Measurements from ENCODE around the gene MRPS25. TPM values are rescaled to one million over a fixed set of nuclear protein-coding genes. Genes with fewer than 3 reads are reported as not detected.

The MRPS25 gene
- total and polyA plus RNA-seq, 9 of the 15 experiments (the other 6 are each of a cell fraction or from before 2014, with no cell fraction given) = 34.3 to 129 (median 78.2) TPM

DNA sequence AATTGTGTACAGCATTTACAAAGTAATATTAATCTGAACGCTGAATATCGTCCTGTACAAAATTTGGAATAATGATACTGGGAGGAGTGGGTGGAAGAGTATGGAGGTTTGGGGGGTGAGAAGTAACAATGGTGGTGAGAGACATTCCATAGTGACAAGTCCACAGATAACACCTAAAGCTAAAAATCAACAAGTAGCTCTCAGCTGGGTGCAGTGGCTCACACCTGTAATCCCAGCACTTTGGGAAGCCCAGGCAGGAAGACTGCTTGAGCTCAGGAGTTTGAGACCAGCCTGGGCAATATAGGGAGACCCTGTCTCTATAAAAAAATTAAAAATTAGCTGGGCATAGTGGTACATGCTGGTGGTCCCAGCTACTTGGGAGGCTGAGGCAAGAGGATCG, 5.1 kb downstream of the MRPS25 start:
- ChIA-PET POLR2A (interaction anchor here (0.6 to 1.2 kb wide), 3 partner anchors 9 to 39 kb away, joined by 3 to 4 read pairs (median 4); no protein-coding TSS in a partner anchor), CTCF (ENCODE audit: low intra/inter-chr PET ratio) (no interaction called here)
- H3K79me2 ChIP-seq (ENCODE audit: control insufficient read depth, insufficient read depth, low read length) = peaks cover 79% of the 10 kb centered on the region
- no peak overlapping the region for H3K4me2 ChIP-seq (ENCODE audit: insufficient read depth, low read length)
- intact Hi-C loops (cut with micrococcal nuclease) = no loop called here
- H3K4me1 ChIP-seq (replicated peaks in 1 of 2; ENCODE audit: control insufficient read depth in 2 of 2, insufficient read depth in 2 of 2, low read length in 2 of 2) = peaks cover 20 to 30% of the 10 kb centered on the region in 2 experiments; a peak in 4 of 5 replicates
- WGBS (ENCODE audit: insufficient coverage, low coverage, missing lambda C conversion rate) = 91% methylated on average over 3 of the region's 3 CpGs
- H3K9ac ChIP-seq (ENCODE audit: insufficient read depth in 1 of 2, low read depth in 2 of 2, low read length in 2 of 2) = no peak overlapping the region
- H4K20me1 ChIP-seq (replicated peaks; ENCODE audit: control insufficient read depth, insufficient read depth, low read length) = peaks cover 21% of the 10 kb centered on the region
- H3K9me1 ChIP-seq (ENCODE audit: control insufficient read depth, insufficient read depth, low read length) = peaks cover 11% of the 10 kb centered on the region
- H3K4me3 ChIP-seq = no peak overlapping the region
- no peak overlapping the region for H2AFZ ChIP-seq (ENCODE audit: low read depth, low read length)
- H3K9me3 ChIP-seq (replicated peaks; ENCODE audit: control insufficient read depth, insufficient read depth, low read depth, low read length) = no peaks in the 10 kb centered on the region; the same call in 1 of the 2 replicates
- BruUV-seq (replicated peaks) = no TSS peak
- in situ Hi-C loops (cut with MboI) = no loop called here
- FAIRE-seq (no peak), ATAC-seq (no peak), DNase-seq (ENCODE audit: extremely low read depth in 1 of 4, low spot score in 3 of 4) (no peak)
- H3K27me3 ChIP-seq (ENCODE audit: control insufficient read depth in 2 of 2, insufficient read depth in 2 of 2, low read length in 2 of 2) = no peaks in the 10 kb centered on the region
- H3K36me3 ChIP-seq (ENCODE audit: control insufficient read depth, insufficient read depth, low read length) = peaks cover 67% of the 10 kb centered on the region
- no peak overlapping the region for H3K27ac ChIP-seq (ENCODE audit: extremely low read depth, low read depth, low read length)
- TF ChIP-seq RBM17 (IDR thresholded peaks at IDR 0.05; ENCODE audit: borderline replicate concordance, low read depth, low read length) = no peak
- no peak for TF ChIP-seq KDM4B (IDR thresholded peaks at IDR 0.05; ENCODE audit: borderline replicate concordance in 2 of 2, low read depth in 1 of 2)
- no peak for TF ChIP-seq ZNF165 (CRISPR knock-in tag; IDR thresholded peaks at IDR 0.05; ENCODE audit: borderline replicate concordance)
- TF ChIP-seq HMG20B (CRISPR knock-in tag; IDR thresholded peaks at IDR 0.05) = no peak
- TF ChIP-seq ETS2 (tag; IDR thresholded peaks at IDR 0.05; ENCODE audit: borderline replicate concordance, poor library complexity, severe bottlenecking) = no peak
- no peak for TF ChIP-seq BMI1 (IDR thresholded peaks at IDR 0.05; ENCODE audit: low read length)
- TF ChIP-seq, protein P1, sequence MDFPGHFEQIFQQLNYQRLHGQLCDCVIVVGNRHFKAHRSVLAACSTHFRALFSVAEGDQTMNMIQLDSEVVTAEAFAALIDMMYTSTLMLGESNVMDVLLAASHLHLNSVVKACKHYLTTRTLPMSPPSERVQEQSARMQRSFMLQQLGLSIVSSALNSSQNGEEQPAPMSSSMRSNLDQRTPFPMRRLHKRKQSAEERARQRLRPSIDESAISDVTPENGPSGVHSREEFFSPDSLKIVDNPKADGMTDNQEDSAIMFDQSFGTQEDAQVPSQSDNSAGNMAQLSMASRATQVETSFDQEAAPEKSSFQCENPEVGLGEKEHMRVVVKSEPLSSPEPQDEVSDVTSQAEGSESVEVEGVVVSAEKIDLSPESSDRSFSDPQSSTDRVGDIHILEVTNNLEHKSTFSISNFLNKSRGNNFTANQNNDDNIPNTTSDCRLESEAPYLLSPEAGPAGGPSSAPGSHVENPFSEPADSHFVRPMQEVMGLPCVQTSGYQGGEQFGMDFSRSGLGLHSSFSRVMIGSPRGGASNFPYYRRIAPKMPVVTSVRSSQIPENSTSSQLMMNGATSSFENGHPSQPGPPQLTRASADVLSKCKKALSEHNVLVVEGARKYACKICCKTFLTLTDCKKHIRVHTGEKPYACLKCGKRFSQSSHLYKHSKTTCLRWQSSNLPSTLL (IDR thresholded peaks at IDR 0.05) = no peak
- TF ChIP-seq HNRNPK (IDR thresholded peaks at IDR 0.05; ENCODE audit: low read depth, low read length, poor library complexity, severe bottlenecking) = no peak
- TF ChIP-seq KAT8 (IDR thresholded peaks at IDR 0.05; ENCODE audit: low read depth) = no peak
- no peak for TF ChIP-seq U2AF2 (optimal IDR thresholded peaks at IDR 0.05; ENCODE audit: low read depth, low read length)
- TF ChIP-seq, protein P2, sequence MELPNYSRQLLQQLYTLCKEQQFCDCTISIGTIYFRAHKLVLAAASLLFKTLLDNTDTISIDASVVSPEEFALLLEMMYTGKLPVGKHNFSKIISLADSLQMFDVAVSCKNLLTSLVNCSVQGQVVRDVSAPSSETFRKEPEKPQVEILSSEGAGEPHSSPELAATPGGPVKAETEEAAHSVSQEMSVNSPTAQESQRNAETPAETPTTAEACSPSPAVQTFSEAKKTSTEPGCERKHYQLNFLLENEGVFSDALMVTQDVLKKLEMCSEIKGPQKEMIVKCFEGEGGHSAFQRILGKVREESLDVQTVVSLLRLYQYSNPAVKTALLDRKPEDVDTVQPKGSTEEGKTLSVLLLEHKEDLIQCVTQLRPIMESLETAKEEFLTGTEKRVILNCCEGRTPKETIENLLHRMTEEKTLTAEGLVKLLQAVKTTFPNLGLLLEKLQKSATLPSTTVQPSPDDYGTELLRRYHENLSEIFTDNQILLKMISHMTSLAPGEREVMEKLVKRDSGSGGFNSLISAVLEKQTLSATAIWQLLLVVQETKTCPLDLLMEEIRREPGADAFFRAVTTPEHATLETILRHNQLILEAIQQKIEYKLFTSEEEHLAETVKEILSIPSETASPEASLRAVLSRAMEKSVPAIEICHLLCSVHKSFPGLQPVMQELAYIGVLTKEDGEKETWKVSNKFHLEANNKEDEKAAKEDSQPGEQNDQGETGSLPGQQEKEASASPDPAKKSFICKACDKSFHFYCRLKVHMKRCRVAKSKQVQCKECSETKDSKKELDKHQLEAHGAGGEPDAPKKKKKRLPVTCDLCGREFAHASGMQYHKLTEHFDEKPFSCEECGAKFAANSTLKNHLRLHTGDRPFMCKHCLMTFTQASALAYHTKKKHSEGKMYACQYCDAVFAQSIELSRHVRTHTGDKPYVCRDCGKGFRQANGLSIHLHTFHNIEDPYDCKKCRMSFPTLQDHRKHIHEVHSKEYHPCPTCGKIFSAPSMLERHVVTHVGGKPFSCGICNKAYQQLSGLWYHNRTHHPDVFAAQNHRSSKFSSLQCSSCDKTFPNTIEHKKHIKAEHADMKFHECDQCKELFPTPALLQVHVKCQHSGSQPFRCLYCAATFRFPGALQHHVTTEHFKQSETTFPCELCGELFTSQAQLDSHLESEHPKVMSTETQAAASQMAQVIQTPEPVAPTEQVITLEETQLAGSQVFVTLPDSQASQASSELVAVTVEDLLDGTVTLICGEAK (IDR thresholded peaks at IDR 0.05) = no peak
- TF ChIP-seq, protein P2 (CRISPR knock-in tag; IDR thresholded peaks at IDR 0.05) = no peak

Measured in K562 (cell line).